ENCODE measurements around the gene AQP4. TPM values are rescaled to one million over a fixed set of nuclear protein-coding genes. Genes with fewer than 3 reads are reported as not detected.

Gene AQP4
- total RNA-seq, 1 donor from 2014 or later, result not detected

- Mint-ChIP-seq H3K4me1 (ENCODE audit: unreplicated experiment) (no peaks in the 10 kb centered on the region), H3K27ac (ENCODE audit: unreplicated experiment) (no peak overlapping the region), H3K4me3 (ENCODE audit: unreplicated experiment) (no peak overlapping the region), H3K9me3 (ENCODE audit: unreplicated experiment) (peaks cover 6% of the 10 kb centered on the region), H3K36me3 (ENCODE audit: unreplicated experiment) (no peaks in the 10 kb centered on the region), H3K27me3 (ENCODE audit: unreplicated experiment) (peaks cover 18% of the 10 kb centered on the region)
- no peak for DNase-seq (ENCODE audit: extremely low spot score, unreplicated experiment)
- TF ChIP-seq, protein P1, sequence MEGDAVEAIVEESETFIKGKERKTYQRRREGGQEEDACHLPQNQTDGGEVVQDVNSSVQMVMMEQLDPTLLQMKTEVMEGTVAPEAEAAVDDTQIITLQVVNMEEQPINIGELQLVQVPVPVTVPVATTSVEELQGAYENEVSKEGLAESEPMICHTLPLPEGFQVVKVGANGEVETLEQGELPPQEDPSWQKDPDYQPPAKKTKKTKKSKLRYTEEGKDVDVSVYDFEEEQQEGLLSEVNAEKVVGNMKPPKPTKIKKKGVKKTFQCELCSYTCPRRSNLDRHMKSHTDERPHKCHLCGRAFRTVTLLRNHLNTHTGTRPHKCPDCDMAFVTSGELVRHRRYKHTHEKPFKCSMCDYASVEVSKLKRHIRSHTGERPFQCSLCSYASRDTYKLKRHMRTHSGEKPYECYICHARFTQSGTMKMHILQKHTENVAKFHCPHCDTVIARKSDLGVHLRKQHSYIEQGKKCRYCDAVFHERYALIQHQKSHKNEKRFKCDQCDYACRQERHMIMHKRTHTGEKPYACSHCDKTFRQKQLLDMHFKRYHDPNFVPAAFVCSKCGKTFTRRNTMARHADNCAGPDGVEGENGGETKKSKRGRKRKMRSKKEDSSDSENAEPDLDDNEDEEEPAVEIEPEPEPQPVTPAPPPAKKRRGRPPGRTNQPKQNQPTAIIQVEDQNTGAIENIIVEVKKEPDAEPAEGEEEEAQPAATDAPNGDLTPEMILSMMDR (IDR thresholded peaks at IDR 0.05), result no peak
These were observed 53.0 kb downstream of the AQP4 start for GRCh38 chr18:26812462-26812861.

DNA sequence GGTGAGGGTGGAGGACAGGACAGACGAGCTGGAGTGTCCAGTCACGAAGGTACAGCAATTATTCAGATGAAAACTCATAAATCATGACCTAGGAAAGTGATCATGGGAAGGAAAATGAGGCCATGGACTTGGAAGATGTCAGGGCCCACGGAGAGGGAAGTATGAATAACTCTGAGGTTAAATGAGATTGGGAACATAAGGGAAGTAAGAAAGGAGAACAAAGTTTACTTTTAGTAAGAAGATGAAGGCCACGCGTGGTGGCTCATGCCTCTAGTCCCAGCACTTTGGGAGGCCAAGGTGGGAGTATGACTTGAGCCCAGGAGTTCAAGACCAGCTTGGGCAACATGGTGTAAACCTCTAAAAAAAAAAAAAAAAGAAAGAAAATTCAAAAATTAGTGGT is 56.2 kb downstream of the AQP4 start:
- no peak overlapping the region for H3K4me3 Mint-ChIP-seq (ENCODE audit: unreplicated experiment)

DNA sequence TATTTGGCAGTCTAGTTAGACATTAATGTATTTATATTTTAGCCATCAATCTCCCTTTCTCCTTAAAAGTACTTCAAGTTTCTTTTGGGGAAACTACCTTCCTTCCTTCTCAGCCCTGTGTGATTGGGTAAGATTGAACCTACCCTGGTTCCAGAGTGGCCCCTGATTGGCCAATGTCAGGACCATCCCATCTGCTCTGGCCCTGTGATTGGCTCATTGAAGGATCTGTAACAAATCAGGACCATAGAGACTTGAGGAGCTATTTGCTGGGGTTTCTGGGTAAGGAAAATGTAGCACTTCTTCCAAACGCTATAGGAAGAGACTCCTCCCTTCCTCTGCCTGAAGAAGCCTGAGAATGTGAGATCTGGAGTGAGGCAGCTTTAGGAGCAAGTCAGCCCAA is 59.3 kb downstream of the AQP4 start:
- Mint-ChIP-seq H3K4me1 (ENCODE audit: unreplicated experiment) (no peaks in the 10 kb centered on the region), H3K27ac (ENCODE audit: unreplicated experiment) (no peak overlapping the region), H3K27me3 (ENCODE audit: unreplicated experiment) (peaks cover 8% of the 10 kb centered on the region), H3K9me3 (ENCODE audit: unreplicated experiment) (no peaks in the 10 kb centered on the region), H3K4me3 (ENCODE audit: unreplicated experiment) (no peak overlapping the region), H3K36me3 (ENCODE audit: unreplicated experiment) (no peaks in the 10 kb centered on the region)
- TF ChIP-seq, protein P1 (IDR thresholded peaks at IDR 0.05), result no peak
- DNase-seq (ENCODE audit: extremely low spot score, unreplicated experiment), result no peak

More for the DNA sequence above, 56.2 kb downstream of the AQP4 start:
- DNase-seq (ENCODE audit: extremely low spot score, unreplicated experiment), result no peak
- Mint-ChIP-seq H3K4me1 (ENCODE audit: unreplicated experiment) (no peaks in the 10 kb centered on the region), H3K36me3 (ENCODE audit: unreplicated experiment) (no peaks in the 10 kb centered on the region), H3K9me3 (ENCODE audit: unreplicated experiment) (no peaks in the 10 kb centered on the region), H3K27ac (ENCODE audit: unreplicated experiment) (no peak overlapping the region), H3K27me3 (ENCODE audit: unreplicated experiment) (peaks cover 19% of the 10 kb centered on the region)
- TF ChIP-seq, protein P1 (IDR thresholded peaks at IDR 0.05), result no peak

- DNase-seq (ENCODE audit: extremely low spot score, unreplicated experiment), result no peak
- no peaks in the 10 kb centered on the region for H3K4me1 Mint-ChIP-seq (ENCODE audit: unreplicated experiment)
- peaks cover 4% of the 10 kb centered on the region for H3K9me3 Mint-ChIP-seq (ENCODE audit: unreplicated experiment)
- peaks cover 5% of the 10 kb centered on the region for H3K27me3 Mint-ChIP-seq (ENCODE audit: unreplicated experiment)
- no peak overlapping the region for H3K27ac Mint-ChIP-seq (ENCODE audit: unreplicated experiment)
- TF ChIP-seq, protein P1 (IDR thresholded peaks at IDR 0.05), result peak; percentile 41
- H3K36me3 Mint-ChIP-seq (ENCODE audit: unreplicated experiment), result no peaks in the 10 kb centered on the region
- H3K4me3 Mint-ChIP-seq (ENCODE audit: unreplicated experiment), result no peak overlapping the region
These were observed 61.0 kb downstream of the AQP4 start for GRCh38 chr18:26804519-26804918.

DNA sequence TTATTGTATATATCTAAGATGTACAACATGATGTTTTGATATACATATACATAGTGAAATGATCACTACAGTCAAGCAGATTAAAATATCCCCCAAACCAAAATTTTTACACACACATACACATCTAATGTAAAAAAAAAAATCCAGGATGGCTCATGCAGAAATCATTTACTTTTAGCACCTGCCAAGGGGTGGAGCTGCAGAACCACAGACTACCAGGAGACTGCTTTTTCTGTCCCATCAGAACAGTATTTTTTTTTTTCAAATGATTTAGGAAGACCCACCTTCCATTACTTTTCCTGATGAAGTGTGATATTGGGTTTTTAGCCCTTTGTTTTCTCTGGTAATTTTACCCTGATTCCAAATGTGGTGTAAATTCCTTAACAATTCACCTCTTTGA is 61.9 kb downstream of the AQP4 start:
- no peak for DNase-seq (ENCODE audit: extremely low spot score, unreplicated experiment)
- Mint-ChIP-seq H3K36me3 (ENCODE audit: unreplicated experiment) (no peaks in the 10 kb centered on the region), H3K27me3 (ENCODE audit: unreplicated experiment) (peaks cover 10% of the 10 kb centered on the region), H3K9me3 (ENCODE audit: unreplicated experiment) (peaks cover 13% of the 10 kb centered on the region), H3K4me3 (ENCODE audit: unreplicated experiment) (no peak overlapping the region), H3K4me1 (ENCODE audit: unreplicated experiment) (no peaks in the 10 kb centered on the region), H3K27ac (ENCODE audit: unreplicated experiment) (no peak overlapping the region)
- TF ChIP-seq, protein P1 (IDR thresholded peaks at IDR 0.05), result no peak
